ENCODE measurements around the gene HCN1. TPM values are rescaled to one million over a fixed set of nuclear protein-coding genes. Genes with fewer than 3 reads are reported as not detected.
"Not testable (repeated sequence)": the region's sequence is repeated elsewhere in the genome, so short reads cannot be mapped to it uniquely, and the experiment has no call there.

HCN1 gene
- total RNA-seq, 1 experiment from 2014 or later = not detected

GRCh38 chr5:45437752-45438151, 258.4 kb downstream of the HCN1 start:
- DNase-seq (ENCODE audit: extremely low read depth, low read depth) = no peak

- no peak for DNase-seq (ENCODE audit: extremely low read depth, low read depth)
These were observed 278.7 kb downstream of the HCN1 start for GRCh38 chr5:45417285-45417998.

- DNase-seq (ENCODE audit: extremely low read depth, low read depth) = no peak
These were observed 281.3 kb downstream of the HCN1 start for GRCh38 chr5:45414620-45415573.

- no peak for DNase-seq (ENCODE audit: extremely low read depth, low read depth)
These were observed 284.1 kb downstream of the HCN1 start for GRCh38 chr5:45411971-45412612.

- no peak for DNase-seq (ENCODE audit: extremely low read depth, low read depth)
These were observed 285.7 kb downstream of the HCN1 start for GRCh38 chr5:45410304-45410995.

GRCh38 chr5:45408067-45408466, 288.1 kb downstream of the HCN1 start:
- no peak for DNase-seq (ENCODE audit: extremely low read depth, low read depth)

GRCh38 chr5:45402804-45403455, 293.2 kb downstream of the HCN1 start:
- DNase-seq (ENCODE audit: extremely low read depth, low read depth) = no peak

- DNase-seq (ENCODE audit: extremely low read depth, low read depth) = no peak
These were observed 297.1 kb downstream of the HCN1 start for GRCh38 chr5:45399041-45399440.

- DNase-seq (ENCODE audit: extremely low read depth, low read depth) = no peak
These were observed 310.7 kb downstream of the HCN1 start for GRCh38 chr5:45385321-45386058.

GRCh38 chr5:45383985-45384384, 312.2 kb downstream of the HCN1 start:
- DNase-seq (ENCODE audit: extremely low read depth, low read depth) = no peak

- no peak for DNase-seq (ENCODE audit: extremely low read depth, low read depth)
These were observed 313.6 kb downstream of the HCN1 start for GRCh38 chr5:45382583-45382982.

GRCh38 chr5:45376417-45376816, 319.8 kb downstream of the HCN1 start:
- no peak for DNase-seq (ENCODE audit: extremely low read depth, low read depth)

GRCh38 chr5:45372629-45373028, 323.6 kb downstream of the HCN1 start:
- DNase-seq (ENCODE audit: extremely low read depth, low read depth) = no peak

- DNase-seq (ENCODE audit: extremely low read depth, low read depth) = not testable (repeated sequence)
These were observed 324.8 kb downstream of the HCN1 start for GRCh38 chr5:45371423-45371822.

GRCh38 chr5:45355189-45355992, 340.8 kb downstream of the HCN1 start:
- DNase-seq (ENCODE audit: extremely low read depth, low read depth) = no peak

- no peak for DNase-seq (ENCODE audit: extremely low read depth, low read depth)
These were observed 359.7 kb downstream of the HCN1 start for GRCh38 chr5:45336464-45336863.

GRCh38 chr5:45335978-45336377, 360.2 kb downstream of the HCN1 start:
- no peak for DNase-seq (ENCODE audit: extremely low read depth, low read depth)

GRCh38 chr5:45335346-45335745, 360.8 kb downstream of the HCN1 start:
- no peak for DNase-seq (ENCODE audit: extremely low read depth, low read depth)

- DNase-seq (ENCODE audit: extremely low read depth, low read depth) = no peak
These were observed 361.2 kb downstream of the HCN1 start for GRCh38 chr5:45334939-45335338.

All from NCI-H460 (cell line).